ENCODE data around the gene BCAS3.

GRCh38 chr17:61402978-61403800 is 725.5 kb downstream of the BCAS3 start:
- TF ChIP-seq CTCF (IDR thresholded peaks at IDR 0.05; ENCODE audit: low read depth, low read length) (no peak), EZH2phosphoT487 (IDR thresholded peaks at IDR 0.05; ENCODE audit: low read depth) (no peak)

Data from OCI-LY3 (cell line).